Panc1 (cell line): Measurements from ENCODE around the gene TAAR2. TPM values are rescaled to one million over a fixed set of nuclear protein-coding genes. Genes with fewer than 3 reads are reported as not detected.

ENCODE experiments used
- ATAC-seq: fragments of 200-7000 bp; cut with Tn5 transposase; 2 replicates; pipeline ENCODE4 v1.9.1; 2020; ENCODE audit warnings: mild to moderate bottlenecking, moderate library complexity
- BruUV-seq: library from RNA; stranded (reverse); fragments of 400-500 nt; replicated peaks from 2 replicates; lab custom pipeline; 2021; lab: Mats Ljungman, UMichigan
- CTCF ChIA-PET: fragments of 300-600 bp; sonication (Branson Sonifier 250); formaldehyde crosslinking; loops from one replicate; lab custom pipeline; 2022; ENCODE audit warnings: antibody characterized with exemption; lab: Charles Lee
- POLR2A ChIA-PET: fragments of 300-600 bp; sonication (Branson Sonifier 250); formaldehyde crosslinking; loops from one replicate; lab custom pipeline; 2022; ENCODE audit warnings: antibody characterized with exemption; lab: Charles Lee
- DNase-seq: peaks from one replicate; pipeline ENCODE4 v3.0.0-alpha.2; 2010; ENCODE audit warnings: low read depth, low spot score
- H3K27ac ChIP-seq: 2 replicates; pipeline ENCODE4 v1.5.1; 2011; ENCODE audit warnings: mild to moderate bottlenecking, low read length, inconsistent platforms
- H3K27me3 ChIP-seq: fragments of 200-500 bp; sonication (Bioruptor generic); 2 replicates; pipeline ENCODE4 v1.6.0; 2014; ENCODE audit warnings: low read length, inconsistent platforms; ENCODE audit not compliant: control insufficient read depth, insufficient read depth
- H3K36me3 ChIP-seq: fragments of 200-500 bp; sonication (Bioruptor generic); 2 replicates; pipeline ENCODE4 v1.5.1; 2014; ENCODE audit warnings: inconsistent platforms, mild to moderate bottlenecking, low read length, moderate library complexity; ENCODE audit not compliant: control insufficient read depth, insufficient read depth
- H3K4me1 ChIP-seq: 2 replicates; pipeline ENCODE4 v1.5.1; 2011; ENCODE audit warnings: inconsistent platforms, mild to moderate bottlenecking, low read length, moderate library complexity; ENCODE audit not compliant: control insufficient read depth, insufficient read depth
- H3K4me3 ChIP-seq, 2 experiments: 2 replicates each; pipeline ENCODE4 v1.5.1; 2011 to 2012; ENCODE audit warnings: low read depth in 2 of 2, low read length in 2 of 2, mild to moderate bottlenecking in 2 of 2, inconsistent platforms in 1 of 2, moderate library complexity in 1 of 2
- H3K9me3 ChIP-seq: fragments of 200-500 bp; sonication (Bioruptor generic); 2 replicates; pipeline ENCODE4 v1.5.1; 2014; ENCODE audit warnings: low read depth, mild to moderate bottlenecking, inconsistent platforms, low read length, moderate library complexity; ENCODE audit not compliant: control insufficient read depth, insufficient read depth
- CTCF ChIP-seq: fragments of 450-650 bp; IDR thresholded peaks from 2 replicates; pipeline ENCODE4 v1.5.1; 2017; ENCODE audit warnings: mild to moderate bottlenecking
- POLR2AphosphoS5 ChIP-seq: IDR thresholded peaks from 2 replicates; pipeline ENCODE4 v1.6.1; 2012; ENCODE audit warnings: mild to moderate bottlenecking, low read depth, low read length, moderate library complexity
- SIN3A ChIP-seq: IDR thresholded peaks from 2 replicates; pipeline ENCODE4 v1.6.1; 2012; ENCODE audit warnings: low read depth, mild to moderate bottlenecking, low read length, moderate library complexity, borderline replicate concordance; ENCODE audit not compliant: insufficient read depth
- TCF7L2 ChIP-seq: IDR thresholded peaks from 2 replicates; pipeline ENCODE4 v1.6.1; 2011; ENCODE audit warnings: mild to moderate bottlenecking, low read depth, low read length, inconsistent platforms
- in situ Hi-C: cut with HindIII; loops from 2 replicates; pipeline ENCODE4 v1.10.0; 2016; ENCODE audit warnings: low sequenced_read_pairs, low pct_unique_long_range_greater_than_20kb
- intact Hi-C: fragments of 100-400 bp; cut with micrococcal nuclease; formaldehyde crosslinking; loops from one replicate; pipeline ENCODE4 v1.10.0; 2022; ENCODE audit not compliant: unreplicated experiment
- total RNA-seq: library from RNA; stranded (reverse); gene quantifications from one replicate; pipeline ENCODE4 v1.2.1, GENCODE V29; 2021; ENCODE audit not compliant: unreplicated experiment
- TF ChIP-seq, protein P1 (sequence below), 2 experiments: IDR thresholded peaks; 2 replicates each; pipeline ENCODE4 v1.6.1; 2011 to 2012; ENCODE audit warnings: low read depth in 2 of 2, control low read depth in 1 of 2, low read length in 1 of 2, mild to moderate bottlenecking in 1 of 2, moderate library complexity in 1 of 2; ENCODE audit not compliant: insufficient read depth in 1 of 2

TAAR2 gene
- total RNA-seq, 1 experiment from 2014 or later = not detected

DNA sequence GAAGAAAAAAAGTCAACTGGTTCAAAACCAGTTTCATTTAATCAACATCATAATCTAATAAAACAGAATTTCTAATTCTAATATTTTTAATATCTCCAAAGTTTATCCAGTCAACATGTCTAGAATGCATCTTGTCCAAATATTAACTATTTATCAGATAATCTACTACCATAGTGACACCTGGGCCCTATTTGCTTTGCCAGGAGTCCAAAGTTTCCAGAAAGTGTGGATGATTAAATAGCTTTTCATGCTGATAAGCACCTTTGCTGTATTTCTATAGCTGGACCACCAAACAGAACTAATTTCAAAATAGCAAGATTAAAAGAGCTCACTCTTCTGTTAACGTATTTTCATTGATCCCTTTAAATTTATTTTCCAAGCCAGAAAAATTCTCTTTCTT lies 47.2 kb upstream of the TAAR2 start:
- Histone ChIP-seq H3K9me3 (no peaks in the 10 kb centered on the region), H3K4me3 (no peak overlapping the region), H3K4me1 (no peaks in the 10 kb centered on the region), H3K27ac (no peak overlapping the region), H3K27me3 (no peaks in the 10 kb centered on the region), H3K36me3 (no peaks in the 10 kb centered on the region)
- no TSS peak for BruUV-seq
- TF ChIP-seq POLR2AphosphoS5 (no peak), CTCF (no peak), TCF7L2 (no peak)
- intact Hi-C loops (no loop called here), in situ Hi-C loops (no loop called here)
- ChIA-PET POLR2A (no interaction called here), CTCF (no interaction called here)
- DNase-seq = no peak
- no peak for ATAC-seq

DNA sequence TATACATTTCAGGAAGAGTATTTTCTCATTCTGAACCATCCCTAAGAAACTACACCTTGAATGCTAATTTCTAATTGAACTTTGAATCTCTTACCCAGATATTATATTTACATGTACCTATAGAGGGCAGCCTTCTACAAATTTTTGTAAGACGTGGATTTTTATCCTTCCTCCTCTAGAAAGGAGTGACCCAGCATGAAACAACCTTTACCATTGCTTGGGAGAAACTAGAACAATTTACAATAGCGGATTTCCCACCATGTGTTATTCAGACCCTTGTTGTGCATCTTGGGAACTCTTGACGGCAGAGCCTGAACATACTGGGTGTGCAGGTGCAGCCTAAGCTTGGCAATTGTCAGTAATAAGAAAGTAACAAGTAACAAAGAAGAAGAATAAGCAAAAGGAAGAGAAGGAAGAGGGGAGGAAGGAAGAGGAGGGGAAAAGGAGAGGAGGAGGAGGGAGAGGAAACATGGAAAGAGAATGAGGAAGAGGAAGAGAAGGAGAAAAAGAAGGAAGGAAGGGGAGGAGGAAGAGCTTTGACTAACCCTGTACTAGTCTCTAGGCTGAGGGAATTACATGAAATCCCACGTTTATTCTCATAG lies 45.7 kb upstream of the TAAR2 start:
- Histone ChIP-seq H3K27ac (no peak overlapping the region), H3K4me3 (no peak overlapping the region), H3K9me3 (no peaks in the 10 kb centered on the region), H3K4me1 (no peaks in the 10 kb centered on the region), H3K27me3 (no peaks in the 10 kb centered on the region), H3K36me3 (no peaks in the 10 kb centered on the region)
- in situ Hi-C loops = no loop called here
- ATAC-seq (peak; percentile 76; the same call in 1 of the 2 replicates), DNase-seq (peak; percentile 24)
- no TSS peak for BruUV-seq
- ChIA-PET POLR2A (no interaction called here), CTCF (interaction anchor here (0.7 to 0.8 kb wide), 2 partner anchors 45 to 744 kb away, joined by 3 to 6 read pairs; no protein-coding TSS in a partner anchor)
- intact Hi-C loops = loop anchor here (1.0 to 10.0 kb wide), 2 partner anchors 130 to 135 kb away; partner anchors contain the start of gene TAAR9
- TF ChIP-seq CTCF (peak; percentile 66), SIN3A (no peak)

- H3K4me3 ChIP-seq = no peak overlapping the region
- ChIA-PET CTCF (no interaction called here), POLR2A (no interaction called here)
- no TSS peak for BruUV-seq
- intact Hi-C loops (loop anchor here (10.0 kb wide), 1 partner anchor 131 kb away; the partner anchor contains the start of gene TAAR9), in situ Hi-C loops (no loop called here)
- H3K36me3 ChIP-seq = no peaks in the 10 kb centered on the region
- H3K4me1 ChIP-seq = no peaks in the 10 kb centered on the region
- ATAC-seq = no peak
- TF ChIP-seq POLR2AphosphoS5 (no peak), SIN3A (no peak), TCF7L2 (no peak), CTCF (no peak)
- TF ChIP-seq, protein P1, sequence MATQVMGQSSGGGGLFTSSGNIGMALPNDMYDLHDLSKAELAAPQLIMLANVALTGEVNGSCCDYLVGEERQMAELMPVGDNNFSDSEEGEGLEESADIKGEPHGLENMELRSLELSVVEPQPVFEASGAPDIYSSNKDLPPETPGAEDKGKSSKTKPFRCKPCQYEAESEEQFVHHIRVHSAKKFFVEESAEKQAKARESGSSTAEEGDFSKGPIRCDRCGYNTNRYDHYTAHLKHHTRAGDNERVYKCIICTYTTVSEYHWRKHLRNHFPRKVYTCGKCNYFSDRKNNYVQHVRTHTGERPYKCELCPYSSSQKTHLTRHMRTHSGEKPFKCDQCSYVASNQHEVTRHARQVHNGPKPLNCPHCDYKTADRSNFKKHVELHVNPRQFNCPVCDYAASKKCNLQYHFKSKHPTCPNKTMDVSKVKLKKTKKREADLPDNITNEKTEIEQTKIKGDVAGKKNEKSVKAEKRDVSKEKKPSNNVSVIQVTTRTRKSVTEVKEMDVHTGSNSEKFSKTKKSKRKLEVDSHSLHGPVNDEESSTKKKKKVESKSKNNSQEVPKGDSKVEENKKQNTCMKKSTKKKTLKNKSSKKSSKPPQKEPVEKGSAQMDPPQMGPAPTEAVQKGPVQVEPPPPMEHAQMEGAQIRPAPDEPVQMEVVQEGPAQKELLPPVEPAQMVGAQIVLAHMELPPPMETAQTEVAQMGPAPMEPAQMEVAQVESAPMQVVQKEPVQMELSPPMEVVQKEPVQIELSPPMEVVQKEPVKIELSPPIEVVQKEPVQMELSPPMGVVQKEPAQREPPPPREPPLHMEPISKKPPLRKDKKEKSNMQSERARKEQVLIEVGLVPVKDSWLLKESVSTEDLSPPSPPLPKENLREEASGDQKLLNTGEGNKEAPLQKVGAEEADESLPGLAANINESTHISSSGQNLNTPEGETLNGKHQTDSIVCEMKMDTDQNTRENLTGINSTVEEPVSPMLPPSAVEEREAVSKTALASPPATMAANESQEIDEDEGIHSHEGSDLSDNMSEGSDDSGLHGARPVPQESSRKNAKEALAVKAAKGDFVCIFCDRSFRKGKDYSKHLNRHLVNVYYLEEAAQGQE (IDR thresholded peaks at IDR 0.05; ENCODE audit: insufficient read depth in 1 of 2, low read depth in 2 of 2, low read length in 1 of 2) = no peak
- H3K9me3 ChIP-seq = no peaks in the 10 kb centered on the region
- H3K27ac ChIP-seq = no peak overlapping the region
- DNase-seq = no peak
- H3K27me3 ChIP-seq = no peaks in the 10 kb centered on the region
These were observed 42.0 kb upstream of the TAAR2 start for GRCh38 chr6:132666118-132666517.
